DMS79 treated with DMSO at 0.1 percent for 48 hours (cell line): ENCODE data around the gene KHK.
A peak's percentile ranks its signal among the peaks of the same experiment; 100 is the strongest.
"Not testable (repeated sequence)": the region's sequence is repeated elsewhere in the genome, so short reads cannot be mapped to it uniquely, and the experiment has no call there.

ENCODE experiments used
- DNase-seq: peaks from one replicate; lab custom pipeline; 2025; lab: John Stamatoyannopoulos, UW

Gene KHK

GRCh38 chr2:27095745-27096651, 9.4 kb downstream of the KHK start:
- DNase-seq, result no peak

- no peak for DNase-seq
Observed at GRCh38 chr2:27096748-27097297, 10.3 kb downstream of the KHK start.

- DNase-seq, result no peak
Observed at GRCh38 chr2:27097341-27097740, 10.8 kb downstream of the KHK start.

GRCh38 chr2:27099334-27099955, 12.9 kb downstream of the KHK start:
- no peak for DNase-seq

- DNase-seq, result no peak
Observed at GRCh38 chr2:27100036-27100435, 13.5 kb downstream of the KHK start.

GRCh38 chr2:27102329-27102728, 15.8 kb downstream of the KHK start:
- no peak for DNase-seq

GRCh38 chr2:27105981-27106380, 19.4 kb downstream of the KHK start:
- DNase-seq, result no peak

GRCh38 chr2:27108221-27108620, 21.6 kb downstream of the KHK start:
- DNase-seq, result no peak

- no peak for DNase-seq
Observed at GRCh38 chr2:27109083-27109482, 22.5 kb downstream of the KHK start.

GRCh38 chr2:27110603-27111352, 24.2 kb downstream of the KHK start:
- not testable (repeated sequence) for DNase-seq

- DNase-seq, result not testable (repeated sequence)
Observed at GRCh38 chr2:27111392-27112078, 25.0 kb downstream of the KHK start.

GRCh38 chr2:27115519-27115918, 28.9 kb downstream of the KHK start:
- no peak for DNase-seq

- DNase-seq, result no peak
Observed at GRCh38 chr2:27117995-27118524, 31.5 kb downstream of the KHK start.

GRCh38 chr2:27118525-27119329, 32.2 kb downstream of the KHK start, which contains the start of gene CGREF1:
CGREF1 (minus strand) TSS chr2:27119128; CDS start chr2:27104366, 14,762 bp downstream.
- DNase-seq, result peak; percentile 26

- not testable (repeated sequence) for DNase-seq
Observed at GRCh38 chr2:27119330-27119670, 32.7 kb downstream of the KHK start.

GRCh38 chr2:27121906-27122305, 35.3 kb downstream of the KHK start:
- no peak for DNase-seq

- DNase-seq, result no peak
Observed at GRCh38 chr2:27122791-27123190, 36.2 kb downstream of the KHK start.

- DNase-seq, result peak; percentile 58
Observed at GRCh38 chr2:27123302-27124150, 37.0 kb downstream of the KHK start, which contains the start of gene ABHD1. ABHD1 (plus strand) TSS chr2:27123815; CDS start chr2:27123949, 134 bp downstream.

GRCh38 chr2:27125104-27125503, 38.5 kb downstream of the KHK start:
- no peak for DNase-seq
